HS-27A (cell line): ENCODE data around the gene NEXN.
"Not testable (repeated sequence)": the region's sequence is repeated elsewhere in the genome, so short reads cannot be mapped to it uniquely, and the experiment has no call there.

Source experiments
- DNase-seq: peaks from one replicate; pipeline ENCODE4 v3.0.0-alpha.2; 2012; ENCODE audit warnings: low read depth, missing footprints

NEXN gene

DNA sequence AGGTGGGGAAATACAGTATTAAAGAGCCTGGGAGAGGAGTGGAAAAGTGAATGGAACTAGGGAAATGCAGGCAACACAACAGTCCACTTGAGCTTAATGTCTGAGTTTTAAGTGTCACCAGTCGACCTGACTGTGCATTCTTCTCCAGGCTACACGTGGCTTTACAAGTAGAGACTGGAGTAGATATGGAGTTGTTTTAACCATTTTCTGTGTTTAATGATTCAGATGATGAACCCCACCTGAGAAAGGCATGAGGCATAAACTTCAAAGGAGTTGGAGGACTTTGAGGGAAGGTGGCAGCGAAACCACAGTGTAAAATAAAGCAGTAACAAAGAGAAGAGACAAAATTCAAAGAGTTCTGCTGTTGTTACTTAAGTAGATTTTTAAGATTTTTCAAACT lies 77.9 kb downstream of the NEXN start:
- no peak for DNase-seq

- no peak for DNase-seq
Measured at GRCh38 chr1:77970192-77970591, 81.8 kb downstream of the NEXN start.

DNA sequence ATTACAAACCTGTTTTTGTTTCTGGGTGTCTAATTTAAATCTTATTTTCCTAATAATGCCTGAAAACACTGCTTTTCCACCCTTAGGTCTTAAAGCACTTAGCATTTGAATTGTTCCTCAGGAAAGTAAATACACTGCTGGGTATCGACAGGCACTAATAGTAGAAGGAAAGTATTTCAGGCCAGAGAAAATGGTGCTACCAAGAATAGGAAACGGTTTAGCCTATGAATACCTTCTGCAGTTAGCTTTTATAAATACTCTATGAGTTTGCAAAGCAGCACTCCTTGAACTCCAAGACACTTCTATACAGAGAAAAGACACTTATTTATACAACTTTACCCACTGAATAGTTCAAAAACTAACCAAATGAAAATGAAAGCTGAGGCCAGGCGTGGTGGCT lies 83.7 kb downstream of the NEXN start:
- no peak for DNase-seq

DNA sequence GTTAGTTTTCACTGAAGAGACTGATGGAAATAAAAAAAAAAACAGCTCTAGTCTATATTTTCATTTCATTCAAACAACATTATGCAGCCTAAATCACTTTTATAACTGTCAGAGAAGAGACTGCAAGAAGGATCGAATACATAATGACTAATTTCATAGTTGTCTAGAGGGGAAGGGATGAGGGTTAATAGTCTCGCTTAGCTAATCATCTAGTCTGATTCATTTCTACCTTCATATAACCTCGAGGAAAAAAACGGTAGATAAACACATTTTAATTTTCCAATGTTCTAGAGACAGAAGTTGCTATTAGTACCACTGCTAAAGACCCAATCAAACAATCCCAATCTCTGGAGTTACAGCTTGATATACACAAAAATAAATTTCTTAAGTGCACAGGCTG lies 87.0 kb downstream of the NEXN start:
- DNase-seq = no peak

DNA sequence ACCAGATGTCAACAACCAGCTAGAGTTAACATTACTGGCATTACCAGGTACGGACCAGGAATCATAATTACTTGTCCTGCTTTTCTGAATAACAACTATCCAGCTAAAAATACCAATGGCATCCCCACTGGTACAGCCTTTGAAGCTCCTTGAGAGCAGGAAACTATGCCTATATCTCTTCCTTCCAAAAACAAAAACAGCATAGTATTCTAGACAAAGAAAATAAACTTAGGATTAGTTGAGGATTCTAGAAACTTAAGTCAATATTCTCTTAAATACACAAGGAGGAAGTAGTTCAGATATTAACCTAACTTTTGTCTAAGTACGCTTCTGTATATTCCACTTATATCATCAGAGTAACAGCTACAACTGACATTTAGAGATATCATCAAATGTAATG lies 87.5 kb downstream of the NEXN start:
- no peak for DNase-seq

- DNase-seq = no peak
Measured at GRCh38 chr1:77976433-77977076, 88.1 kb downstream of the NEXN start.

- no peak for DNase-seq
Measured at GRCh38 chr1:77977989-77978292, 89.5 kb downstream of the NEXN start.

GRCh38 chr1:77978293-77978968 lies 90.0 kb downstream of the NEXN start:
- peak; percentile 79 for DNase-seq

GRCh38 chr1:77978969-77979876 lies 90.8 kb downstream of the NEXN start, which contains the start of gene FUBP1:
Gene FUBP1 (minus strand): TSS chr1:77979072. CDS start chr1:77979004, 68 bp downstream.
- peak; percentile 100 for DNase-seq

GRCh38 chr1:77983352-77983996 lies 95.0 kb downstream of the NEXN start:
- DNase-seq = not testable (repeated sequence)

GRCh38 chr1:77983997-77984355 lies 95.6 kb downstream of the NEXN start:
- DNase-seq = no peak

DNA sequence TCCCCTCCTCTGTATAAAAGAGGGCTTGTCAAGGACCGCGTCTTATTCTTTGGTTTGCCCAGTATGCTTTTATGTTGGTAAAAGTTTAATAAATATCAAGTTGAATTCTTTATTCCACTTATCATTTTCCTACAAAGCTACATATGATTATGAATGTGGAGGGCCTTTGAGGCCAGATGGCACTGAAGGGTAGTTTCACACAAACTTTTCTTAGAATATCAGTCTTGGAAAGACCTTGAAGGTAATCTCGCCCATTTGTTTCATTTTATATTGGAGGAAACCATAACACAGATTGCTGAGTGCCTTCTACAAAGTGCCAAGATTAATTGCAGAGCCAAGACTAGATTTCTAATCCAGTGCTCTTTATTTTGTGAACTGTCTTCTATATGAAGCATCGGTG lies 96.2 kb downstream of the NEXN start:
- no peak for DNase-seq

- DNase-seq = no peak
Measured at GRCh38 chr1:77986810-77987209, 98.4 kb downstream of the NEXN start.

DNA sequence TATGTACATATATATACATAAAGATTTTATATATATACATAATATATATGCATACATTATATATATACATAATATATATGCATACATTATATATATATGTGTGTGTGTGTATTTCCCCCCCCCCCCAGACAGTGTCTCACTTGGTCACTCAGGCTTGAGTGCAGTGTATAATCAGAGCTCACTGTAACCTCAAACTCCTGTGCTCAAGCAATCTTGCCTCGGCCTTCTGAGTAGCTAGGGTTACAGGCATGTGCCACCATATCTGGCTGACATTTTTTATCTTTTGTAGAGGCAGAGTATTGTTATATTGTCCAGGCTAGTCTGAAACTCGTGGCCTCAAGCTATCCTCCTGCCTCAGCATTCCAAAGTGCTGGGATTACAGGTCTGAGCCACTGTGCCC lies 99.5 kb downstream of the NEXN start:
- DNase-seq = no peak

DNA sequence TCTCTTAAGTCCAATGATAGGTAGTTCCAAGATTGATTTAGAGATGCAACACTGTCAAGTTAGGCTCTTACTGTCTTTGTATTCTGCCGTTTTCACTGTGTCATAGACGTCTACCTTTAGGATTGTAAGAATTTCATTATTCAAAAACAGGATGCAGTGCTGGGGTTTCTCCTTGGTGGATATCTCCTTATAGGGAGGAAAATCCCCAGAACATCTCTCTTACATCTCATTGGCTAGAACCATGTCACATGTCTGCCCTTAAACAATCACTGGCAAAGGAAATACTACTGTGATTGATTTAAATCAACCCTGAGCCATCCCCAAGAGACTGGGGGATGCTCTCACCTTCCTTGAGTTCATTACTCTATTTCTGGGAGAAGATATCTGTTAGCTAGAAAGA lies 101.3 kb downstream of the NEXN start:
- DNase-seq = no peak

- no peak for DNase-seq
Measured at GRCh38 chr1:77990629-77991204, 102.3 kb downstream of the NEXN start.

- no peak for DNase-seq
Measured at GRCh38 chr1:77991638-77992037, 103.2 kb downstream of the NEXN start.
